ENCODE results near the gene MRPS5. TPM values are rescaled to one million over a fixed set of nuclear protein-coding genes. Genes with fewer than 3 reads are reported as not detected.

Gene MRPS5
- total RNA-seq, 1 donor from 2014 or later = 55.0 TPM

GRCh38 chr2:95058989-95059641 lies 62.5 kb downstream of the MRPS5 start:
- no peaks in the 10 kb centered on the region for H3K36me3 ChIP-seq
- no peaks in the 10 kb centered on the region for H3K27me3 ChIP-seq
- no peak overlapping the region for H3K4me3 ChIP-seq
- no peak for DNase-seq (ENCODE audit: extremely low spot score in 2 of 2)
- intact Hi-C loops (cut with DNase I) = no loop called here
- H3K9me3 ChIP-seq = no peaks in the 10 kb centered on the region
- no peak for TF ChIP-seq POLR2A (IDR thresholded peaks at IDR 0.05)
- no peak for TF ChIP-seq CTCF (IDR thresholded peaks at IDR 0.05)
- TF ChIP-seq POLR2AphosphoS5 (IDR thresholded peaks at IDR 0.05; ENCODE audit: insufficient read depth in 1 of 2, low read depth in 1 of 2) = no peak
- no peak overlapping the region for H3K27ac ChIP-seq
- peaks cover 9% of the 10 kb centered on the region for H3K4me1 ChIP-seq

GRCh38 chr2:95058466-95058988 lies 63.1 kb downstream of the MRPS5 start:
- Histone ChIP-seq H3K4me1 (peaks cover 9% of the 10 kb centered on the region), H3K4me3 (no peak overlapping the region), H3K27ac (no peak overlapping the region), H3K27me3 (no peaks in the 10 kb centered on the region), H3K9me3 (no peaks in the 10 kb centered on the region), H3K36me3 (no peaks in the 10 kb centered on the region)
- intact Hi-C loops (cut with DNase I) = no loop called here
- TF ChIP-seq POLR2A (IDR thresholded peaks at IDR 0.05) = no peak
- no peak for TF ChIP-seq POLR2AphosphoS5 (IDR thresholded peaks at IDR 0.05; ENCODE audit: insufficient read depth in 1 of 2, low read depth in 1 of 2)
- TF ChIP-seq CTCF (IDR thresholded peaks at IDR 0.05) = no peak
- no peak for DNase-seq (ENCODE audit: extremely low spot score in 2 of 2)

GRCh38 chr2:95057535-95058370 lies 63.9 kb downstream of the MRPS5 start:
- Histone ChIP-seq H3K4me3 (no peak overlapping the region), H3K4me1 (peaks cover 5% of the 10 kb centered on the region), H3K27me3 (no peaks in the 10 kb centered on the region), H3K27ac (no peak overlapping the region), H3K36me3 (no peaks in the 10 kb centered on the region), H3K9me3 (no peaks in the 10 kb centered on the region)
- no peak for TF ChIP-seq POLR2AphosphoS5 (IDR thresholded peaks at IDR 0.05; ENCODE audit: insufficient read depth in 1 of 2, low read depth in 1 of 2)
- DNase-seq (ENCODE audit: extremely low spot score in 2 of 2) = no peak
- intact Hi-C loops (cut with DNase I) = no loop called here

GRCh38 chr2:95056461-95057459 lies 64.8 kb downstream of the MRPS5 start:
- Histone ChIP-seq H3K9me3 (no peaks in the 10 kb centered on the region), H3K27ac (no peak overlapping the region), H3K4me3 (no peak overlapping the region), H3K4me1 (no peaks in the 10 kb centered on the region), H3K36me3 (no peaks in the 10 kb centered on the region), H3K27me3 (no peaks in the 10 kb centered on the region)
- no peak for TF ChIP-seq CTCF (IDR thresholded peaks at IDR 0.05)
- no peak for TF ChIP-seq POLR2AphosphoS5 (IDR thresholded peaks at IDR 0.05; ENCODE audit: insufficient read depth in 1 of 2, low read depth in 1 of 2)
- no peak for TF ChIP-seq POLR2A (IDR thresholded peaks at IDR 0.05)
- intact Hi-C loops (cut with DNase I) = no loop called here
- DNase-seq (ENCODE audit: extremely low spot score in 2 of 2) = no peak

- Histone ChIP-seq H3K4me3 (no peak overlapping the region), H3K36me3 (no peaks in the 10 kb centered on the region), H3K4me1 (no peaks in the 10 kb centered on the region), H3K27me3 (no peaks in the 10 kb centered on the region), H3K27ac (no peak overlapping the region), H3K9me3 (no peaks in the 10 kb centered on the region)
- TF ChIP-seq CTCF (IDR thresholded peaks at IDR 0.05) (no peak), POLR2AphosphoS5 (IDR thresholded peaks at IDR 0.05; ENCODE audit: insufficient read depth in 1 of 2, low read depth in 1 of 2) (no peak), POLR2A (IDR thresholded peaks at IDR 0.05) (no peak)
- intact Hi-C loops (cut with DNase I) = no loop called here
- no peak for DNase-seq (ENCODE audit: extremely low spot score in 2 of 2)
Observed at GRCh38 chr2:95056044-95056443, 65.6 kb downstream of the MRPS5 start.

All from vagina (tissue), 2 donors.